CD4-positive, CD25-positive, alpha-beta regulatory T cell (primary cell): Measurements from ENCODE around the gene MFN2. TPM values are rescaled to one million over a fixed set of nuclear protein-coding genes. Genes with fewer than 3 reads are reported as not detected.

Experiments
- ATAC-seq, 2 donors: fragments of 150-1000 bp; cut with Tn5 transposase; one replicate each; pipeline ENCODE4 v1.10.0; 2021; ENCODE audit warnings: low read depth in 2 of 2, moderate number of reproducible peaks in 2 of 2, moderate library complexity in 1 of 2
- DNase-seq, 3 donors: peaks; one replicate each; pipeline versions ENCODE4 v3.0.0 to v3.0.0-alpha.2; 2012 to 2022; ENCODE audit warnings: mixed read lengths in 1 of 3
- H3K27ac ChIP-seq: one replicate; pipeline ENCODE4 v1.7.0; 2013; ENCODE audit warnings: mild to moderate bottlenecking, low read length; ENCODE audit not compliant: insufficient read depth, poor library complexity, severe bottlenecking
- H3K27me3 ChIP-seq: one replicate; pipeline ENCODE4 v1.7.0; 2013; ENCODE audit warnings: low read length; ENCODE audit not compliant: control insufficient read depth, insufficient read depth
- H3K36me3 ChIP-seq: one replicate; pipeline ENCODE4 v1.7.0; 2013; ENCODE audit warnings: mild to moderate bottlenecking, low read length, moderate library complexity; ENCODE audit not compliant: control insufficient read depth, insufficient read depth
- H3K4me1 ChIP-seq: 2 replicates; pipeline ENCODE4 v1.7.0; 2013; ENCODE audit warnings: mild to moderate bottlenecking, low read length; ENCODE audit not compliant: insufficient read depth, control insufficient read depth, poor library complexity, severe bottlenecking
- H3K4me3 ChIP-seq: one replicate; pipeline ENCODE4 v1.7.0; 2013; ENCODE audit warnings: low read depth, mild to moderate bottlenecking, low read length, moderate library complexity
- H3K9me3 ChIP-seq, 2 experiments: 1 replicate in 1 of 2; 2 replicates in 1 of 2; pipeline ENCODE4 v1.7.0; 2013; ENCODE audit warnings: low read length in 2 of 2, mild to moderate bottlenecking in 1 of 2, moderate library complexity in 1 of 2; ENCODE audit not compliant: control insufficient read depth in 2 of 2
- H3K27ac Mint-ChIP-seq, 3 donors: one replicate each; pipeline ENCODE4 v1.8.0; 2020 to 2022; ENCODE audit warnings: mild to moderate bottlenecking in 3 of 3, mixed read lengths in 3 of 3, moderate library complexity in 2 of 3
- H3K27me3 Mint-ChIP-seq: one replicate; pipeline ENCODE4 v1.8.0; 2022; ENCODE audit warnings: mild to moderate bottlenecking, mixed read lengths
- H3K36me3 Mint-ChIP-seq: one replicate; pipeline ENCODE4 v1.8.0; 2020; ENCODE audit warnings: mixed read lengths
- H3K4me1 Mint-ChIP-seq, 4 donors: one replicate each; pipeline ENCODE4 v1.8.0; 2020 to 2022; ENCODE audit warnings: mixed read lengths in 4 of 4, mild to moderate bottlenecking in 1 of 4
- H3K4me3 Mint-ChIP-seq, 4 donors: one replicate each; pipeline ENCODE4 v1.8.0; 2020 to 2022; ENCODE audit warnings: mild to moderate bottlenecking in 4 of 4, mixed read lengths in 4 of 4, moderate library complexity in 3 of 4
- H3K9me3 Mint-ChIP-seq, 7 donors: one replicate each; pipeline ENCODE4 v1.8.0; 2020 to 2022; ENCODE audit warnings: mixed read lengths in 7 of 7, mild to moderate bottlenecking in 3 of 7, moderate library complexity in 2 of 7
- polyA plus RNA-seq, 4 donors: library from polyadenylated mRNA; unstranded; fragments of 300-500 nt; fragmentation: Illumina TruSeq; gene quantifications; one replicate each; pipeline ENCODE4 v1.2.3, GENCODE V29; 2021
- total RNA-seq: library from RNA; stranded (reverse); gene quantifications from one replicate; pipeline ENCODE4 v1.2.3, GENCODE V29; 2022

MFN2 gene
- total and polyA plus RNA-seq, 5 donors from 2014 or later = 30.0 to 39.1 (median 36.1) TPM

GRCh38 chr1:11985851-11986250 lies 5.6 kb downstream of the MFN2 start:
- DNase-seq (no peak), ATAC-seq (no peak)
- peaks cover 8 to 48% (median 38%) of the 10 kb centered on the region in 4 donors for H3K4me1 Mint-ChIP-seq
- Histone ChIP-seq H3K4me3 (no peak overlapping the region), H3K4me1 (peaks cover 12% of the 10 kb centered on the region), H3K27me3 (no peaks in the 10 kb centered on the region), H3K36me3 (peaks cover 55% of the 10 kb centered on the region), H3K27ac (no peak overlapping the region), H3K9me3 (no peaks in the 10 kb centered on the region)
- H3K27ac Mint-ChIP-seq = peak overlapping the region in 1 of 3 donors; percentile 17
- H3K27me3 Mint-ChIP-seq = no peaks in the 10 kb centered on the region
- H3K9me3 Mint-ChIP-seq = no peaks in the 10 kb centered on the region
- H3K36me3 Mint-ChIP-seq = peaks cover 35% of the 10 kb centered on the region
- H3K4me3 Mint-ChIP-seq = no peak overlapping the region

- no peak for DNase-seq
- Histone ChIP-seq H3K36me3 (peaks cover 64% of the 10 kb centered on the region), H3K4me3 (no peak overlapping the region), H3K27ac (no peak overlapping the region), H3K9me3 (no peaks in the 10 kb centered on the region), H3K4me1 (no peaks in the 10 kb centered on the region), H3K27me3 (no peaks in the 10 kb centered on the region)
- Mint-ChIP-seq H3K4me3 (no peak overlapping the region), H3K27ac (no peak overlapping the region), H3K9me3 (no peaks in the 10 kb centered on the region), H3K4me1 (peaks cover 0 to 21% (median 12%) of the 10 kb centered on the region in 4 donors), H3K36me3 (peaks cover 32% of the 10 kb centered on the region), H3K27me3 (no peaks in the 10 kb centered on the region)
- no peak for ATAC-seq
Observed at GRCh38 chr1:11989669-11990068, 9.4 kb downstream of the MFN2 start.

- H3K9me3 Mint-ChIP-seq = no peaks in the 10 kb centered on the region
- Histone ChIP-seq H3K27me3 (no peaks in the 10 kb centered on the region), H3K36me3 (peaks cover 66% of the 10 kb centered on the region), H3K4me3 (no peak overlapping the region), H3K9me3 (no peaks in the 10 kb centered on the region), H3K27ac (no peak overlapping the region), H3K4me1 (no peaks in the 10 kb centered on the region)
- H3K36me3 Mint-ChIP-seq = peaks cover 32% of the 10 kb centered on the region
- no peak for DNase-seq
- no peak for ATAC-seq
- no peak overlapping the region for H3K4me3 Mint-ChIP-seq
- H3K4me1 Mint-ChIP-seq = peaks cover 0 to 17% (median 9%) of the 10 kb centered on the region in 4 donors
- H3K27me3 Mint-ChIP-seq = no peaks in the 10 kb centered on the region
- H3K27ac Mint-ChIP-seq = peak overlapping the region; percentile 11 to 88 (median 71)
Observed at GRCh38 chr1:11990303-11991032, 10.2 kb downstream of the MFN2 start.

- H3K4me3 Mint-ChIP-seq = no peak overlapping the region
- H3K27ac Mint-ChIP-seq = no peak overlapping the region
- no peak overlapping the region for H3K4me3 ChIP-seq
- H3K27me3 Mint-ChIP-seq = no peaks in the 10 kb centered on the region
- peaks cover 73% of the 10 kb centered on the region for H3K36me3 ChIP-seq
- H3K36me3 Mint-ChIP-seq = peaks cover 36% of the 10 kb centered on the region
- no peak for DNase-seq
- ATAC-seq = no peak
- H3K9me3 Mint-ChIP-seq = no peaks in the 10 kb centered on the region
- no peaks in the 10 kb centered on the region for H3K4me1 ChIP-seq
- H3K9me3 ChIP-seq = no peaks in the 10 kb centered on the region
- peaks cover 0 to 10% (median 4%) of the 10 kb centered on the region in 4 donors for H3K4me1 Mint-ChIP-seq
- H3K27ac ChIP-seq = no peak overlapping the region
- no peaks in the 10 kb centered on the region for H3K27me3 ChIP-seq
Observed at GRCh38 chr1:11991969-11992676, 11.9 kb downstream of the MFN2 start.

GRCh38 chr1:11997081-11997850 lies 17.0 kb downstream of the MFN2 start:
- H3K27ac Mint-ChIP-seq = no peak overlapping the region
- peaks cover 79% of the 10 kb centered on the region for H3K36me3 ChIP-seq

GRCh38 chr1:11998636-11999035 lies 18.4 kb downstream of the MFN2 start:
- peaks cover 41% of the 10 kb centered on the region for H3K36me3 Mint-ChIP-seq

More at GRCh38 chr1:11997081-11997850, 17.0 kb downstream of the MFN2 start:
- Histone ChIP-seq H3K4me1 (no peaks in the 10 kb centered on the region), H3K4me3 (no peak overlapping the region), H3K27me3 (no peaks in the 10 kb centered on the region), H3K27ac (no peak overlapping the region), H3K9me3 (no peaks in the 10 kb centered on the region)
- no peak for DNase-seq
- ATAC-seq = no peak
- Mint-ChIP-seq H3K9me3 (no peaks in the 10 kb centered on the region), H3K4me1 (no peaks in the 10 kb centered on the region), H3K4me3 (peak overlapping the region in 1 of 4 donors; percentile 32), H3K27me3 (no peaks in the 10 kb centered on the region), H3K36me3 (peaks cover 36% of the 10 kb centered on the region)

GRCh38 chr1:11999236-11999635 lies 19.0 kb downstream of the MFN2 start:
- Histone ChIP-seq H3K4me1 (no peaks in the 10 kb centered on the region), H3K27me3 (no peaks in the 10 kb centered on the region), H3K9me3 (no peaks in the 10 kb centered on the region), H3K4me3 (no peak overlapping the region), H3K27ac (no peak overlapping the region), H3K36me3 (peaks cover 80% of the 10 kb centered on the region)
- Mint-ChIP-seq H3K4me3 (no peak overlapping the region), H3K27me3 (no peaks in the 10 kb centered on the region), H3K27ac (no peak overlapping the region), H3K4me1 (no peaks in the 10 kb centered on the region), H3K9me3 (no peaks in the 10 kb centered on the region), H3K36me3 (peaks cover 46% of the 10 kb centered on the region)
- DNase-seq (no peak), ATAC-seq (no peak)

More at GRCh38 chr1:11998636-11999035, 18.4 kb downstream of the MFN2 start:
- no peaks in the 10 kb centered on the region for H3K9me3 Mint-ChIP-seq
- ATAC-seq = no peak
- no peak overlapping the region for H3K27ac Mint-ChIP-seq
- Histone ChIP-seq H3K4me3 (no peak overlapping the region), H3K9me3 (no peaks in the 10 kb centered on the region), H3K36me3 (peaks cover 78% of the 10 kb centered on the region), H3K27me3 (no peaks in the 10 kb centered on the region), H3K27ac (no peak overlapping the region), H3K4me1 (no peaks in the 10 kb centered on the region)
- H3K27me3 Mint-ChIP-seq = no peaks in the 10 kb centered on the region
- DNase-seq = no peak
- H3K4me3 Mint-ChIP-seq = no peak overlapping the region
- no peaks in the 10 kb centered on the region for H3K4me1 Mint-ChIP-seq
